Activated CD4-positive, alpha-beta T cell treated with anti-CD3 and anti-CD28 coated beads, Interleukin-2, amount 10 ng/mL, durations not matched to agents 24 days and 14 days (primary cell): ENCODE results near the gene REC114. TPM values are rescaled to one million over a fixed set of nuclear protein-coding genes. Genes with fewer than 3 reads are reported as not detected.
"Not testable (repeated sequence)": the region's sequence is repeated elsewhere in the genome, so short reads cannot be mapped to it uniquely, and the experiment has no call there.

Experiments used
- DNase-seq: peaks from one replicate; pipeline ENCODE4 v3.0.0; 2022
- H3K27ac Mint-ChIP-seq: one replicate; pipeline ENCODE4 v1.8.0; 2022; ENCODE audit warnings: mild to moderate bottlenecking, mixed read lengths
- H3K27me3 Mint-ChIP-seq: one replicate; pipeline ENCODE4 v1.8.0; 2022; ENCODE audit warnings: mixed read lengths
- H3K36me3 Mint-ChIP-seq: one replicate; pipeline ENCODE4 v1.8.0; 2022; ENCODE audit warnings: low read depth, mild to moderate bottlenecking, mixed read lengths
- H3K4me1 Mint-ChIP-seq: one replicate; pipeline ENCODE4 v1.8.0; 2021; ENCODE audit warnings: mixed read lengths
- H3K4me3 Mint-ChIP-seq: one replicate; pipeline ENCODE4 v1.8.0; 2022; ENCODE audit warnings: mild to moderate bottlenecking, moderate library complexity, mixed read lengths
- H3K9me3 Mint-ChIP-seq: one replicate; pipeline ENCODE4 v1.8.0; 2021; ENCODE audit warnings: mixed read lengths
- intact Hi-C: fragments of 100-400 bp; cut with micrococcal nuclease; formaldehyde crosslinking; loops from one replicate; pipeline ENCODE4 v1.15.1; 2023
- total RNA-seq: library from RNA; stranded (reverse); gene quantifications from 2 replicates; pipeline ENCODE4 v1.2.3, GENCODE V29; 2022

Gene REC114
- total RNA-seq, 1 donor from 2014 or later, result not detected

DNA sequence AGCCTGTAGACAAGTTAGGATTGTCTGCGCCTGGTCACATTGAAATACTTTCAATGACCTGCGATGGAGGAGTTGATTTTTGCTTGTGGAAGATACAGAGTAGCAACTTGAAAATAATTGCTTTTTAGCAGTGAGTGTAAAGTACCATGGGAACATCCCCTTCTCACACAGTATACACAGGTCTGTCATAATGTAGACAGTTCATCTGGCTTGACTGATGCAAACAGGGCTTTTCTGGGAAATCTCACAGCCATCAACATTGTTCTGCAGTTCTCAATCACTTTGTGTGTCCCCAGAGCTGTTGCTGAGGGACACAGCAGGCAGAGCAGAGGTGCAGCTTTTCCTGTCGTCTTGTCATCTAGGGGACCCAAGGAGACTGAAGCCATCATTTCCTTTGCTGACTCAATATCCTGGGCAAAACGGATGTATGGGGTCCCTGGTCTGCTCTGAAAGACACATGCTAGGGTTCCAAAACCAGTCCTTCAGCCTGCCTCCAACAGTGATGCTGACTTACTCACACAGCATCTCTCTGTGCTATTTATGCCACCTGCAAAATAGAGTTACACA lies 5.3 kb upstream of the REC114 start:
- intact Hi-C loops, result no loop called here
- Mint-ChIP-seq H3K27me3 (peaks cover 27% of the 10 kb centered on the region), H3K4me1 (peaks cover 4% of the 10 kb centered on the region), H3K36me3 (no peaks in the 10 kb centered on the region), H3K27ac (no peak overlapping the region), H3K9me3 (no peaks in the 10 kb centered on the region), H3K4me3 (no peak overlapping the region)
- DNase-seq, result no peak

DNA sequence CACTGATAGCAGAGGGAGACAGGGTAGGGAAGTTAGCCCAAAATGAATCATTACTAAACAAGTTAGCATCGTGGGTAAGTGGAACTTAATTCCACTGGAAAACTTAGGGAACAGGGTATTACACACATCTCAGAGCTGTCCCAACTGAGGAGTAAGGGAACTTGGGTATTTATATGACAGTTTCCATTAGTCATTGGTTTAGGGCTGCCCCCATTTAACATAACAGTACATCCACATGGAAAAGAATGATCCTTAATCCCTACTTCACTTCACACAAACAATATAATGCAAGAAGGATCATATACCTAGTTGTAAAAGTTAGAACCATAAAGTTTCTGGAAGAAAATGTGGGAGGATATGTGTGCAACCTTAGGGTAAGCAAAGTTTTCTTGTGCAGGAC lies 4.3 kb upstream of the REC114 start:
- no peak overlapping the region for H3K4me3 Mint-ChIP-seq
- intact Hi-C loops, result no loop called here

DNA sequence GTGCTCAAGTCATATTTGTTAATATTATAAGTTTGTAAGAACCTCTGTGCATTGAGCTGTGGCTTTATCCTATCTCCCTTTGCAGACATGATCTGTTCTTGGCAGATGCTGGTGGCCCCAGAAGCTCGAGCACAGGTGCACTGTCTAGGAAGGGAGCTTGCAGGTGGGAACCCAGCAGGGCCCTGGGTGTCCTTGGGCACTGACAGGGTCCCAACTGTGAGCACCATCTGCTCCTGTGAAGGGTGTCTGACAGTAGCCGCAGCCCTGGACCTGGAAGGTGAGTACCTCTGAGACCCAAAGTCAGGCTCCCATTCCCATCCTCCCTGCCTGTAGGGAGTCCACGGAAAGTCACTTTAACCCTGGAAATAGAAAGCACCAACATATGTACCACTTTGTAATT lies 2.4 kb upstream of the REC114 start:
- Mint-ChIP-seq H3K27me3 (peaks cover 27% of the 10 kb centered on the region), H3K27ac (no peak overlapping the region), H3K36me3 (no peaks in the 10 kb centered on the region), H3K9me3 (no peaks in the 10 kb centered on the region), H3K4me1 (peaks cover 4% of the 10 kb centered on the region), H3K4me3 (no peak overlapping the region)
- no peak for DNase-seq
- intact Hi-C loops, result no loop called here

More for the DNA sequence above, 4.3 kb upstream of the REC114 start:
- Mint-ChIP-seq H3K27ac (no peak overlapping the region), H3K36me3 (no peaks in the 10 kb centered on the region), H3K4me1 (peaks cover 4% of the 10 kb centered on the region), H3K9me3 (no peaks in the 10 kb centered on the region), H3K27me3 (peaks cover 24% of the 10 kb centered on the region)
- DNase-seq, result no peak

DNA sequence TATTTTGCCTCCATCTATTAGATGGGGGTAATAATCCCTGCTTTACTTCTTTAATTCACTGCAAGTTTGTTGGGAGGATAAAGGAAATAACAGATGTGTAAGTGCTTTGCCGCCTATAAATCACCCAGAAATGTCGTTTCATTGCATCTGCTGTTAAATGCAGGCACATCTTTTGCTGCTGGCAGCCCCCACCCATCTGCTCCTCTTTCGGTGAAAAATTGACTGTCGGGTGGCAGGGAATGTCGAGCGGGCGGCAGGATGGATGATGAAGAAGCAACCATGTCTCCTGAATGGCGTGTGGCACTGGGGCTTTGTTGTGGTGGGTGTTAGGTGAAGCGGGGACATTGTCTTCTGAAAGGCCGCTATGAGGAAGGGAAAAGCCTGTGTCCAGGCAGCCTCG lies 543 bp upstream of the REC114 start:
- Mint-ChIP-seq H3K9me3 (peaks cover 7% of the 10 kb centered on the region), H3K4me3 (no peak overlapping the region), H3K36me3 (peaks cover 2% of the 10 kb centered on the region), H3K27ac (no peak overlapping the region), H3K4me1 (peaks cover 8% of the 10 kb centered on the region), H3K27me3 (peaks cover 28% of the 10 kb centered on the region)
- no peak for DNase-seq
- intact Hi-C loops, result no loop called here

DNA sequence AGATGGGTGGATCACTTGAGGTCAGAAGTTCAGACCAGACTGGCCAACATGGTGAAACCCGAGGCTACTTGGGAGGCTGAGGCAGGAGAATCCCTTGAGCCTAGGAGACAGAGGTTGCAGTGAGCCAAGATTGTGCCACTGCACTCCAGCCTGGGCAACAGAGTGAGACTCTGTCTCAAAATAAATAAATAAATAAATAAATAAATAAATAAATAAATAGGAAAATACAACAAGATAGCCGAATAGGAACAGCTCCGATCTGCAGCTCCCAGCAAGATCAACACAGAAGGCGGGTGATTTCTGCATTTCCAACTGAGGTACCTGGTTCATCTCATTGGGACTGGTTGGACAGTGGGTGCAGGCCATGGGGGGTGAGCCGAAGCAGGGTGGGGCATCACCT lies 4.5 kb downstream of the REC114 start:
- H3K4me1 Mint-ChIP-seq, H3K36me3 Mint-ChIP-seq, intact Hi-C loops, DNase-seq, H3K4me3 Mint-ChIP-seq, H3K27ac Mint-ChIP-seq: not testable (repeated sequence)
- peaks cover 23% of the 10 kb centered on the region for H3K9me3 Mint-ChIP-seq
- peaks cover 36% of the 10 kb centered on the region for H3K27me3 Mint-ChIP-seq

DNA sequence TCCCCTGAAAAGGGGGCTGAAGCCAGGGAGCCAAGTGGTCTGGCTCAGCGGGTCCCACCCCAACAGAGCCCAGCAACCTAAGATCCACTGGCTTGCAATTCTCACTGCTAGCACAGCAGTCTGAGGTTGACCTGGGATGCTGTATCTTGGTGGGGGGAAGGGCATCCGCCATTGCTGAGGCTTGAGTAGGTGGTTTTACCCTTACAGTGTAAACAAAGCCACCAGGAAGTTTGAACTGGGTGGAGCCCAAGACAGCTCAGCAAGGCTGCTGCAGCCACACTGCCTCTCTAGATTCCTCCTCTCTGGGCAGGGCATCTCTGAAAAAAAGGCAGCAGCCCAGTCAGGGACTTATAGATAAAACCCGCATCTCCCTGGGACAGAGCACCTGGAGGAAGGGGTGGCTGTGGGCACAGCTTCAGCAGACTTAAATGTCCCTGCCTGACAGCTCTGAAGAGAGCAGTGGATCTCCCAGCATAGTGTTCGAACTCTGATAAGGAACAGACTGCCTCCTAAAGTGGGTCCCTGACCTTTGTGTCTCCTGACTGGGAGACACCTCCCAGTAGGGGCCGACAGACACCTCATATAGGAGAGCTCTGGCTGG lies 5.3 kb downstream of the REC114 start:
- H3K36me3 Mint-ChIP-seq, H3K27ac Mint-ChIP-seq, H3K4me1 Mint-ChIP-seq, intact Hi-C loops, H3K4me3 Mint-ChIP-seq: not testable (repeated sequence)
- peak; percentile 79 for DNase-seq
- Mint-ChIP-seq H3K9me3 (peaks cover 30% of the 10 kb centered on the region), H3K27me3 (peaks cover 38% of the 10 kb centered on the region)

DNA sequence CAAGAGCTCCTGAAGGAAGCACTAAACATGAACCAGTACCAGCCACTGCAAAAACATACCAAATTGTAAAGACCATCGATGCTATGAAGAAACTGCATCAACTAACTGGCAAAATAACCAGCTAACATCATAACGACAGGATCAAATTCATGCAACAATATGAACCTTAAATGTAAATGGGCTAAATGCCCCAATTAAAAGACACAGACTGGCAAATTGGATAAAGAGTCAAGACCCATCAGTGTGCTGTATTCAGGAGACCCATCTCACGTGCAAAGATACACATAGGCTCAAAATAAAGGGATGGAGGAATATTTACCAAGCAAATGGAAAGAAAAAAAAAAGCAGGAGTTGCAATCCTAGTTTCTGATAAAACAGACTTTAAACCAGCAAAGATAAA lies 7.0 kb downstream of the REC114 start:
- H3K4me1 Mint-ChIP-seq, H3K4me3 Mint-ChIP-seq, intact Hi-C loops, H3K27ac Mint-ChIP-seq, H3K36me3 Mint-ChIP-seq, DNase-seq: not testable (repeated sequence)
- peaks cover 43% of the 10 kb centered on the region for H3K27me3 Mint-ChIP-seq
- peaks cover 33% of the 10 kb centered on the region for H3K9me3 Mint-ChIP-seq

DNA sequence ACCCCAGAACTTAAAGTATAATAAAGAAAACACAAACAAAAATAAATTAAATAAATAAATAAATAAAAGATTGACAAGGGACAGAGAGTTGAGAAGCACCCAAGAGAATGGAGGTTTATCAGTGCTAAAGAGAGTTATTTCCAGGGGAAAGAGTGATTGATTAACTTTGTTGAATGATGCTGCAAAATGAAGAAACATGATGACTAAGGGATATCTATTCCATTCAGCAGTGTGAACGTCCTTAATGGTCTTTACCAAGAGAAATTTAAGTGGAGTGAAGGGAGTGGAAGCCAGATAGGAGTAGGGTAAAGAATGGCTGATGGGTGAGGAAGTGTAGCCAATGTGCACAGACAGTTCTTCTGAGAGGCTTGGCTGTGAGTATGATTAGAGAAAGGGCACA lies 11.1 kb downstream of the REC114 start:
- H3K36me3 Mint-ChIP-seq, result no peaks in the 10 kb centered on the region
- H3K4me1 Mint-ChIP-seq, result no peaks in the 10 kb centered on the region
- no peak for DNase-seq
- intact Hi-C loops, result no loop called here
- H3K27ac Mint-ChIP-seq, result no peak overlapping the region
- no peak overlapping the region for H3K4me3 Mint-ChIP-seq
- peaks cover 25% of the 10 kb centered on the region for H3K9me3 Mint-ChIP-seq
- H3K27me3 Mint-ChIP-seq, result peaks cover 47% of the 10 kb centered on the region

DNA sequence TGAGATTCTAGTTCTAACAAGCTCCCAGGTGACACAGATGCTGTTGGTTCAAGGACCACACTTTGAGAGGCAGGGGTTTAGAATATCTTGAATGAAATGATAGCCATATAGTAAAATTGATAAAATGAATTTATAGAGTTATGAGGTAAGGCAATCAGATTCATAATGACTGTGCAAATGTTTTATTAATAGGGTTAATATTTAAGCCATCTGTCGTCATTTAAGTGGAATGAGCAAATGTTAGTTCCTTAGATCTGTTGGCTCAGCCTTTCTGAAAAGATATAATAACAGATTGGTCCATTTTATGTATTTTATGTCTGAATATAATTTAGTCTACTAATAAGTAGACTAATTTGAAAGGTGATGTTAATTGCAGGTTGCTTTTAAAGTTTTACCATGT lies 12.9 kb downstream of the REC114 start:
- no peaks in the 10 kb centered on the region for H3K36me3 Mint-ChIP-seq
- peaks cover 18% of the 10 kb centered on the region for H3K9me3 Mint-ChIP-seq
- peaks cover 44% of the 10 kb centered on the region for H3K27me3 Mint-ChIP-seq
- H3K27ac Mint-ChIP-seq, result no peak overlapping the region
- DNase-seq, result no peak
- H3K4me3 Mint-ChIP-seq, result no peak overlapping the region
- intact Hi-C loops, result no loop called here
- H3K4me1 Mint-ChIP-seq, result no peaks in the 10 kb centered on the region

DNA sequence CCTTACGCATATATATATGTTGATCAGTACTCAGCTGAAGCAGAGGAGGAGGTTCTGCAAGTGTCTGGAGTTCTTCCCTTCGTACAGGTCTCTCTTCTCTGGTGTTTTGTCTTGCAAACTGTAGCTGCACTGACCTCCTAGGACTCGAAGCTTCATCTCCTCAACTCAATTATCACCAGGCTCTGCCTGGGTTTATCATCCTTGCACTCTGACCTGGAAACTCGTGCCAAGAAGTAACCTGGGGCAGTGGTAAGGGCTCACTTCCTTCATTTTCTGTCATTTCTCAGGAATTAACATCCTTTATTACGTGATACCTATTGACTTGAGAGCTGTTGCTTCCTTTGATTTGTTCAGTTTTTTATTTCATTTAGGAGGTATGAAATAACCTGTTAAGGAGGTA lies 14.4 kb downstream of the REC114 start:
- H3K9me3 Mint-ChIP-seq, result peaks cover 11% of the 10 kb centered on the region
- H3K36me3 Mint-ChIP-seq, result no peaks in the 10 kb centered on the region
- no peak for DNase-seq
- intact Hi-C loops, result no loop called here
- no peak overlapping the region for H3K4me3 Mint-ChIP-seq
- no peaks in the 10 kb centered on the region for H3K4me1 Mint-ChIP-seq
- peaks cover 35% of the 10 kb centered on the region for H3K27me3 Mint-ChIP-seq
- no peak overlapping the region for H3K27ac Mint-ChIP-seq

DNA sequence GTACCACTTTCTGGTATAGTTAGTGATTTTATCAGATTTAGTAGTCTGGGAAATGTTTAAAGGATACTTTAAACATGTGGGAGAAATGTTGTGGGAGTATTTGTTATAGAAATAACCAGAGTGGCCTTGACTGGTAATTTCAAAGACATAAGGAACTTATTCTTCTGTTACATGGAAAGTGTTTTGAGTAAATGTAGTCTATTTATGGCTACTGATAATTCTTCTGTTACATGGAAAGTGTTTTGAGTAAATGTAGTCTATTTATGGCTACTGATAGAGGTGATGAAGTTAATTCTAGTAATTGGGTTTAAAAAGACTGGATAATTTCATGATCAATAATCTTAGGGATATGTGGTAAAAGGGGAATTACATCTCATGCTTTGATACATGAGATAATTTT lies 17.7 kb downstream of the REC114 start:
- DNase-seq, result no peak
- Mint-ChIP-seq H3K4me3 (no peak overlapping the region), H3K36me3 (no peaks in the 10 kb centered on the region), H3K27ac (no peak overlapping the region), H3K4me1 (no peaks in the 10 kb centered on the region), H3K9me3 (no peaks in the 10 kb centered on the region), H3K27me3 (peaks cover 34% of the 10 kb centered on the region)
- intact Hi-C loops, result no loop called here

DNA sequence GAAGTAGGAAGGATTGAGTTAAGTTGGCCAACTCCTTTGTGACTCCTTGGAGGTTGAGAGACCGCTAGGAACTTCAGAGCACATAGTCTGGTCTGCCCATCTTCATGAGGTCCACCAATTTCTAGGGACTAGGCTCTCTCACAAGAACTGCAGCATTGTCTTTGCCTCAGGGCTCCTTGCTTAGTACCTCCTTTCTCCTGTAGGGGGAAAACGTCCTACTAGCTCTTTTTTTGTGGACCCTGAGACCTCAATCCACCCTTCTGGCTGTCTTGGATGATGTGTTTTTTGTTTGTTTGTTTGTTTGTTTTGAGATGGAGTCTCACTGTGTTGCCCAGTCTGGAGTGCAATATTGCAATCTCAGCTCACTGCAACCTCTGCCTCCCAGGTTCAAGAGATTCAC lies 21.6 kb downstream of the REC114 start:
- Mint-ChIP-seq H3K4me3 (no peak overlapping the region), H3K9me3 (no peaks in the 10 kb centered on the region), H3K4me1 (no peaks in the 10 kb centered on the region), H3K27me3 (peaks cover 36% of the 10 kb centered on the region), H3K27ac (no peak overlapping the region), H3K36me3 (no peaks in the 10 kb centered on the region)
- intact Hi-C loops, result no loop called here
- DNase-seq, result no peak

DNA sequence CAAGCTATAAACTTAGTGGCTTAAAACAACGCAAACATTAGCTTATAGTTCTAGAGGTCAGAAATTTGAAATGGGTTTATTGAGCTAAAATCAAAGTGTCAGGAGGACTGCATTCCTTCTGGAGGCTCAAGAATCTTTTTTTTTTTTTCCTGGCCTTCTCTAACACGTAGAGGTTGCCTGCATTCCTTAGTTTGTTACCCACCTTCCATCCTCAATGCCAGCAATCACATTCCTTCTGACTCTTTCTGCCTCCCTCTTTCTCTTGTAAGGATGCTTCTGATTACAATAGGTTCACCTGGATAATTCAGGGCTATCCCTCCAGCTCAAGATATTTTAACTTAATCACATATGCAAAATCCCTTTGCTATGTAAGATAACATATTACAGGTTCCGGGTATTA lies 24.8 kb downstream of the REC114 start:
- intact Hi-C loops, result no loop called here
- no peaks in the 10 kb centered on the region for H3K36me3 Mint-ChIP-seq
- H3K4me3 Mint-ChIP-seq, result no peak overlapping the region
- peaks cover 52% of the 10 kb centered on the region for H3K27me3 Mint-ChIP-seq
- H3K9me3 Mint-ChIP-seq, result no peaks in the 10 kb centered on the region
- no peak overlapping the region for H3K27ac Mint-ChIP-seq
- no peak for DNase-seq
- H3K4me1 Mint-ChIP-seq, result no peaks in the 10 kb centered on the region

DNA sequence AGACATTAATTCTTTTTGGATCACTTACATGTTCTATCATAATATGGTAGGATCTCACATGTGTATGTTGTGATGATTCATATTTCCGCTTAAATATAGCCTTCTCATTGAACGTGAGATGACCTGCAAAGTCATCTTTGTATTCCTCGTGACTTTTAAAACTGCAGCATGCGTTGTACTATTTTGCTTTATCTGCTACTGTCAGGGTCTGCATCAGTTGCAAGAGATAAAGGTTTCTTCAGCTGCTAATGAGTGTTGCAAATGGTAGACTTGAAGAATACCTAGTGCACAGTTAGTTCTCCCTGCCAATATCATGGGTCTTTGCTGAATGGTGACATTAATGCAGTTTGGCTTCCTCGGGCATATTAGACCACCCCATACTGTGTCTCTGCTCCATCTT lies 31.8 kb downstream of the REC114 start:
- Mint-ChIP-seq H3K4me1 (no peaks in the 10 kb centered on the region), H3K4me3 (no peak overlapping the region), H3K27ac (no peak overlapping the region), H3K9me3 (no peaks in the 10 kb centered on the region), H3K36me3 (no peaks in the 10 kb centered on the region), H3K27me3 (peaks cover 40% of the 10 kb centered on the region)
- intact Hi-C loops, result no loop called here
- no peak for DNase-seq

DNA sequence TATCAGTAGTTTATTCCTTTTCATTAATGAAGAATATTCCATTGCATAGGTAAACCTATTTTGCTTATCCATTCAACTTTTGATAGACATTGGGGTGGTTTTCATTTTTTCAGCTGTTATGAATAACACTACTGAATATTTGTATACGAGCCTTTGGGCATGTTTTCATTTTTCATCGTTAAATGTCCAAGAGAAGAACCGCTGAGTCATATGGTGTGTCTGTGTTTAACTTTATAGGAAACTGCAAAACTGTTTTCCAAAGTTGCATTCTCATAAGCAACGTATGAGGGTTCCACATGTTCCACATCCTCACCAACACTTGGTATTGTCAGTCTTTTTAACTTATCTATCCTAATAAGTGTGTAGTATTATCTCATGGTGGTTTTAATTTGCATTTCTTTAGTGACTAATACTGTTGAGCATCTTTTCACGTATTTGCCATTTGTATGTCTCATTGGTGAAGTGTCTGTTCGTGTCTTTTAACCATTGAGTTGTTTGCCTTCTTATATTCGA lies 33.8 kb downstream of the REC114 start:
- peaks cover 25% of the 10 kb centered on the region for H3K27me3 Mint-ChIP-seq
- H3K9me3 Mint-ChIP-seq, result no peaks in the 10 kb centered on the region
- no peak overlapping the region for H3K27ac Mint-ChIP-seq
- H3K4me1 Mint-ChIP-seq, result no peaks in the 10 kb centered on the region
- no peaks in the 10 kb centered on the region for H3K36me3 Mint-ChIP-seq
- no peak for DNase-seq
- intact Hi-C loops, result no loop called here
- H3K4me3 Mint-ChIP-seq, result no peak overlapping the region
